Fibroblast of the aortic adventitia (primary cell): Measurements from ENCODE around the gene CDC27. TPM values are rescaled to one million over a fixed set of nuclear protein-coding genes. Genes with fewer than 3 reads are reported as not detected.
"Not testable (repeated sequence)": the region's sequence is repeated elsewhere in the genome, so short reads cannot be mapped to it uniquely, and the experiment has no call there.

Experiments used
- DNase-seq: peaks from one replicate; pipeline ENCODE4 v3.0.0-alpha.2; 2010; ENCODE audit warnings: low read depth
- H3K4me3 ChIP-seq: 2 replicates; pipeline ENCODE4 v1.5.1; 2011; ENCODE audit warnings: low read depth, mild to moderate bottlenecking, control low read depth, low read length, moderate library complexity
- CTCF ChIP-seq: IDR thresholded peaks from 2 replicates; pipeline ENCODE4 v1.5.1; 2011; ENCODE audit warnings: mild to moderate bottlenecking, low read length, control low read depth, inconsistent platforms; ENCODE audit not compliant: insufficient read depth
- total RNA-seq: library from RNA; depleted of rRNA; stranded (reverse); fragments of >200 nt; gene quantifications from 2 replicates; pipeline ENCODE4 v1.2.3, GENCODE V29; 2012; ENCODE audit warnings: low replicate concordance

Gene CDC27
- total RNA-seq, 1 donor = 128 TPM

- no peak for TF ChIP-seq CTCF
- peak overlapping the region; percentile 3 for H3K4me3 ChIP-seq
- peak; percentile 67 for DNase-seq
These were observed 4.4 kb downstream of the CDC27 start for GRCh38 chr17:47184681-47185080.

GRCh38 chr17:47180988-47181387 is 8.1 kb downstream of the CDC27 start:
- not testable (repeated sequence) for DNase-seq, H3K4me3 ChIP-seq

GRCh38 chr17:47180337-47180736 is 8.8 kb downstream of the CDC27 start:
- no peak for DNase-seq
- no peak overlapping the region for H3K4me3 ChIP-seq
- no peak for TF ChIP-seq CTCF

GRCh38 chr17:47179141-47179540 is 10.0 kb downstream of the CDC27 start:
- no peak for DNase-seq
- TF ChIP-seq CTCF = no peak
- H3K4me3 ChIP-seq = no peak overlapping the region

GRCh38 chr17:47177261-47177660 is 11.8 kb downstream of the CDC27 start:
- no peak overlapping the region for H3K4me3 ChIP-seq
- DNase-seq = no peak
- TF ChIP-seq CTCF = no peak

GRCh38 chr17:47176389-47176826 is 12.7 kb downstream of the CDC27 start:
- no peak for DNase-seq
- TF ChIP-seq CTCF = no peak
- no peak overlapping the region for H3K4me3 ChIP-seq

- not testable (repeated sequence) for DNase-seq
These were observed 14.3 kb downstream of the CDC27 start for GRCh38 chr17:47174823-47175222.

GRCh38 chr17:47172696-47173565 is 16.2 kb downstream of the CDC27 start:
- DNase-seq = peak; percentile 6
- no peak for TF ChIP-seq CTCF
- no peak overlapping the region for H3K4me3 ChIP-seq

More at GRCh38 chr17:47174823-47175222, 14.3 kb downstream of the CDC27 start:
- H3K4me3 ChIP-seq = not testable (repeated sequence)
